T47D (cell line): ENCODE measurements around the gene NMD3.

Experiments used
- DNase-seq, 2 experiments: peaks; one replicate each; pipeline versions ENCODE4 v3.0.0 to v3.0.0-alpha.2; 2011 to 2012; ENCODE audit warnings: low read depth in 1 of 2, low spot score in 1 of 2
- JUND ChIP-seq: IDR thresholded peaks from 2 replicates; pipeline ENCODE4 v1.6.1; 2012; ENCODE audit warnings: low read depth
- in situ Hi-C: cut with HindIII; loops from 2 replicates; pipeline ENCODE4 v1.10.0; 2016; ENCODE audit warnings: low sequenced_read_pairs, low pct_unique_long_range_greater_than_20kb

The NMD3 gene

GRCh38 chr3:161247049-161247448, 25.9 kb downstream of the NMD3 start:
- in situ Hi-C loops = no loop called here

GRCh38 chr3:161250116-161250515, 29.0 kb downstream of the NMD3 start:
- in situ Hi-C loops = no loop called here
- no peak for TF ChIP-seq JUND
- no peak for DNase-seq

More at GRCh38 chr3:161247049-161247448, 25.9 kb downstream of the NMD3 start:
- no peak for TF ChIP-seq JUND
- no peak for DNase-seq

GRCh38 chr3:161251716-161252115, 30.6 kb downstream of the NMD3 start:
- in situ Hi-C loops = no loop called here
- no peak for DNase-seq
- no peak for TF ChIP-seq JUND

GRCh38 chr3:161252143-161252542, 31.0 kb downstream of the NMD3 start:
- TF ChIP-seq JUND = no peak
- no peak for DNase-seq
- in situ Hi-C loops = no loop called here

- in situ Hi-C loops = no loop called here
- TF ChIP-seq JUND = no peak
These were observed 32.6 kb downstream of the NMD3 start for GRCh38 chr3:161253711-161254110.

GRCh38 chr3:161254861-161255260, 33.8 kb downstream of the NMD3 start:
- no peak for TF ChIP-seq JUND
- in situ Hi-C loops = no loop called here
- no peak for DNase-seq

More at GRCh38 chr3:161253711-161254110, 32.6 kb downstream of the NMD3 start:
- DNase-seq = no peak

GRCh38 chr3:161263057-161263456, 41.9 kb downstream of the NMD3 start:
- no peak for DNase-seq
- TF ChIP-seq JUND = no peak
- in situ Hi-C loops = no loop called here

- no peak for DNase-seq
- no peak for TF ChIP-seq JUND
- in situ Hi-C loops = no loop called here
These were observed 43.7 kb downstream of the NMD3 start for GRCh38 chr3:161264852-161265251.

GRCh38 chr3:161265916-161266571, 44.9 kb downstream of the NMD3 start:
- TF ChIP-seq JUND = no peak
- in situ Hi-C loops = no loop called here
- DNase-seq = no peak

- in situ Hi-C loops = no loop called here
- DNase-seq = no peak
- TF ChIP-seq JUND = no peak
These were observed 45.6 kb downstream of the NMD3 start for GRCh38 chr3:161266731-161267150.

GRCh38 chr3:161267646-161268045, 46.5 kb downstream of the NMD3 start:
- no peak for TF ChIP-seq JUND
- in situ Hi-C loops = no loop called here
- no peak for DNase-seq

GRCh38 chr3:161268601-161269000, 47.5 kb downstream of the NMD3 start:
- no peak for TF ChIP-seq JUND
- in situ Hi-C loops = no loop called here
- DNase-seq = peak in 1 of 2 experiments; percentile 75

- DNase-seq = no peak
- no peak for TF ChIP-seq JUND
- in situ Hi-C loops = no loop called here
These were observed 49.9 kb downstream of the NMD3 start for GRCh38 chr3:161270991-161271390.

GRCh38 chr3:161271646-161272045, 50.5 kb downstream of the NMD3 start:
- TF ChIP-seq JUND = no peak
- in situ Hi-C loops = no loop called here
- DNase-seq = no peak
